ENCODE measurements around the gene KIF2C. TPM values are rescaled to one million over a fixed set of nuclear protein-coding genes. Genes with fewer than 3 reads are reported as not detected.

Gene KIF2C
- total RNA-seq, 1 donor from 2014 or later: 28.7 TPM

DNA sequence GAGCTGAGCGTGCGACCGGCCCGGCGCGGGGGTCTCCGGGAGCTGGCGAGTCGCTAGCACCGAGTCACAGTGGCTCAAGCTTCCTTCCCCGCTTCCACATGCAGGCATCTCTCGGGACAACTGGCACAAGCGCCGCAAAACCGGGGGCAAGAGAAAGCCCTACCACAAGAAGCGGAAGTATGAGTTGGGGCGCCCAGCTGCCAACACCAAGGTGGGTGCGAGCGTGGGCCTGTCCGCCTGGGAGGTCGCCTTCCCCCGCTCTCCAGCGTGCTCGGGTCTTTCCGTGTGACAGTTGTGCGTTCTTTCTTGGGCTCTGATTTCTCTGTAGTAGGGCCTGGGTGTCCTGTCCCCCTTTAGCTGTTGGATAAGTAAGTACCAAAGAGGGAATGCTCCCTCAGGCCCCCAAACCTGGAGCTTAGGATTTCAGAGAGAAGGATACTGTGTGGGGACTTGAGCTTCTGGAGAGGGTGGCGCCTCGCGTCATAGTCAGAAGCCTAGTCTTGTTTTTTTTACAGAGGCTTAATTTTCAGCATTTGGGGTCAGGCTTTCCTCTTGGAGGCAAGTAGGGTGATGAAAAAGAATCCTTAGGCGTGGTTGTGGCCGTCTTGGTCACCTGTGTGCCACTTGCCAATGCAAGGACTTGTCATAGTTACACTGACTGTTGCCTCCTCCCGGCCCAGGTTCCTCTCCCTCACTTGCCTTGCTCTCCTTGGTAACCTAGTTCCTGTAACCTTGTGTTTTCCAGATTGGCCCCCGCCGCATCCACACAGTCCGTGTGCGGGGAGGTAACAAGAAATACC, 36.5 kb downstream of the KIF2C start:
- peak overlapping the region; percentile 93 for H3K27ac Mint-ChIP-seq
- H3K27me3 Mint-ChIP-seq: no peaks in the 10 kb centered on the region
- H3K9me3 Mint-ChIP-seq (ENCODE audit: low read depth): no peaks in the 10 kb centered on the region
- H3K4me3 Mint-ChIP-seq (ENCODE audit: low read depth): peak overlapping the region; percentile 94
- TF ChIP-seq, protein P1, sequence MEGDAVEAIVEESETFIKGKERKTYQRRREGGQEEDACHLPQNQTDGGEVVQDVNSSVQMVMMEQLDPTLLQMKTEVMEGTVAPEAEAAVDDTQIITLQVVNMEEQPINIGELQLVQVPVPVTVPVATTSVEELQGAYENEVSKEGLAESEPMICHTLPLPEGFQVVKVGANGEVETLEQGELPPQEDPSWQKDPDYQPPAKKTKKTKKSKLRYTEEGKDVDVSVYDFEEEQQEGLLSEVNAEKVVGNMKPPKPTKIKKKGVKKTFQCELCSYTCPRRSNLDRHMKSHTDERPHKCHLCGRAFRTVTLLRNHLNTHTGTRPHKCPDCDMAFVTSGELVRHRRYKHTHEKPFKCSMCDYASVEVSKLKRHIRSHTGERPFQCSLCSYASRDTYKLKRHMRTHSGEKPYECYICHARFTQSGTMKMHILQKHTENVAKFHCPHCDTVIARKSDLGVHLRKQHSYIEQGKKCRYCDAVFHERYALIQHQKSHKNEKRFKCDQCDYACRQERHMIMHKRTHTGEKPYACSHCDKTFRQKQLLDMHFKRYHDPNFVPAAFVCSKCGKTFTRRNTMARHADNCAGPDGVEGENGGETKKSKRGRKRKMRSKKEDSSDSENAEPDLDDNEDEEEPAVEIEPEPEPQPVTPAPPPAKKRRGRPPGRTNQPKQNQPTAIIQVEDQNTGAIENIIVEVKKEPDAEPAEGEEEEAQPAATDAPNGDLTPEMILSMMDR (IDR thresholded peaks at IDR 0.05; ENCODE audit: unreplicated experiment): no peak
- H3K36me3 Mint-ChIP-seq (ENCODE audit: insufficient read depth): peaks cover 23% of the 10 kb centered on the region
- DNase-seq (ENCODE audit: low spot score, unreplicated experiment): no peak
- peaks cover 18% of the 10 kb centered on the region for H3K4me1 Mint-ChIP-seq (ENCODE audit: low read depth)

DNA sequence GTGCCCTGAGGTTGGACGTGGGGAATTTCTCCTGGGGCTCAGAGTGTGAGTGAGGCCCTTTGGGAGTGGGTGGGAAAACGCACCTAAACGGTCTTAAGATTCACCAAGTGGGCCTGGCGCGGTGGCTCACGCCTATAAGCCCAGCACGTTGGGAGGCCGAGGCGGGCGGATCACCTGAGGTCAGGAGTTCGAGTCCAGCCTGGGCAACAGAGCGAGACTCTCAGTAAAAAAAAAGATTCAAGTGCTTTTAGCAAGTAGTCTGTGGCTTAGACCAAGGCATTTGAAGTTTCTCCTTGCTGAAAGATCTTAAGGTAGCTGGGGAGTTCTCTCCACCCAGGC, 37.1 kb downstream of the KIF2C start:
- peaks cover 27% of the 10 kb centered on the region for H3K36me3 Mint-ChIP-seq (ENCODE audit: insufficient read depth)
- DNase-seq (ENCODE audit: low spot score, unreplicated experiment): no peak
- TF ChIP-seq, protein P1 (IDR thresholded peaks at IDR 0.05; ENCODE audit: unreplicated experiment): no peak
- no peaks in the 10 kb centered on the region for H3K9me3 Mint-ChIP-seq (ENCODE audit: low read depth)
- H3K4me3 Mint-ChIP-seq (ENCODE audit: low read depth): peak overlapping the region; percentile 94
- H3K4me1 Mint-ChIP-seq (ENCODE audit: low read depth): peaks cover 18% of the 10 kb centered on the region
- peak overlapping the region; percentile 93 for H3K27ac Mint-ChIP-seq
- H3K27me3 Mint-ChIP-seq: no peaks in the 10 kb centered on the region

DNA sequence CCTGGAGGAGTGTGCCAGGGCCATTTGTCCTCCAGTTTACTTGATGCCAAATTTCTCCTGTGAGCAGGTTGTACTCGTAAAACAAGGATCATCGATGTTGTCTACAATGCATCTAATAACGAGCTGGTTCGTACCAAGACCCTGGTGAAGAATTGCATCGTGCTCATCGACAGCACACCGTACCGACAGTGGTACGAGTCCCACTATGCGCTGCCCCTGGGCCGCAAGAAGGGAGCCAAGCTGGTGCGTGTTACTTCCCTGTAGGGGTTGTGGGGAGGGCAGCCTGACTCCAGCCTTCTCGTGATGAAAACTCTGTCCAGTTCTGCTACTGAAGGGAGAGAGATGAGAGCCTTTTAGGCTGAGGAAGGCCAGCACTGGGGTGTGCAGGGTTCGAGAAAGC, 37.9 kb downstream of the KIF2C start:
- H3K36me3 Mint-ChIP-seq (ENCODE audit: insufficient read depth): peaks cover 28% of the 10 kb centered on the region
- peaks cover 18% of the 10 kb centered on the region for H3K4me1 Mint-ChIP-seq (ENCODE audit: low read depth)
- H3K9me3 Mint-ChIP-seq (ENCODE audit: low read depth): no peaks in the 10 kb centered on the region
- no peaks in the 10 kb centered on the region for H3K27me3 Mint-ChIP-seq
- peak overlapping the region; percentile 91 for H3K27ac Mint-ChIP-seq
- no peak for DNase-seq (ENCODE audit: low spot score, unreplicated experiment)
- TF ChIP-seq, protein P1 (IDR thresholded peaks at IDR 0.05; ENCODE audit: unreplicated experiment): no peak
- peak overlapping the region; percentile 94 for H3K4me3 Mint-ChIP-seq (ENCODE audit: low read depth)

DNA sequence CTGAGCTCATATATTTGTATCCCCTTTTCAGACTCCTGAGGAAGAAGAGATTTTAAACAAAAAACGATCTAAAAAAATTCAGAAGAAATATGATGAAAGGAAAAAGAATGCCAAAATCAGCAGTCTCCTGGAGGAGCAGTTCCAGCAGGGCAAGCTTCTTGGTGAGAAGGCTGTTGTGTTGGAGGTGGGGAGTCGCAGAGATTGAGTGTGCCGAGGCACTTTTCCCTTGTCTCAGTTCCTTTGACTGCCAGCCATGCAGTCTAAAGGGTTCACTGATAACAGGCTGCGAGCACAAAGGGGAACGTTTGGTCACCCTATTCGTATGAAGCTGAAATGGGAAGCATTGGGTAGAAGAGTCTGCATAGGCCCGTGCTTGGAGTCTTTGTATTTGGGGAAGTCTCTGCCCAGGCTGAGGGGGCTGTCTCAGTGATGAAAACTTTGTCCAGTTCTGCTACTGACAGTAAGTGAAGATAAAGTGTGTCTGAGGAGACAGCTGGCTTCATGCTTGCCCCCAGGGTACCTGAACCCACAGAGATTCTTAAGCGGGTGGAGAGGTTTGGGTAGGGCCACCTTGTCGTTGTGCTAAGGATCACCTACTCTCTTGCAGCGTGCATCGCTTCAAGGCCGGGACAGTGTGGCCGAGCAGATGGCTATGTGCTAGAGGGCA, 38.5 kb downstream of the KIF2C start:
- peaks cover 28% of the 10 kb centered on the region for H3K36me3 Mint-ChIP-seq (ENCODE audit: insufficient read depth)
- H3K27me3 Mint-ChIP-seq: no peaks in the 10 kb centered on the region
- peak overlapping the region; percentile 91 for H3K27ac Mint-ChIP-seq
- TF ChIP-seq, protein P1 (IDR thresholded peaks at IDR 0.05; ENCODE audit: unreplicated experiment): no peak
- H3K4me1 Mint-ChIP-seq (ENCODE audit: low read depth): peaks cover 18% of the 10 kb centered on the region
- peak overlapping the region; percentile 94 for H3K4me3 Mint-ChIP-seq (ENCODE audit: low read depth)
- DNase-seq (ENCODE audit: low spot score, unreplicated experiment): no peak
- H3K9me3 Mint-ChIP-seq (ENCODE audit: low read depth): no peaks in the 10 kb centered on the region

DNA sequence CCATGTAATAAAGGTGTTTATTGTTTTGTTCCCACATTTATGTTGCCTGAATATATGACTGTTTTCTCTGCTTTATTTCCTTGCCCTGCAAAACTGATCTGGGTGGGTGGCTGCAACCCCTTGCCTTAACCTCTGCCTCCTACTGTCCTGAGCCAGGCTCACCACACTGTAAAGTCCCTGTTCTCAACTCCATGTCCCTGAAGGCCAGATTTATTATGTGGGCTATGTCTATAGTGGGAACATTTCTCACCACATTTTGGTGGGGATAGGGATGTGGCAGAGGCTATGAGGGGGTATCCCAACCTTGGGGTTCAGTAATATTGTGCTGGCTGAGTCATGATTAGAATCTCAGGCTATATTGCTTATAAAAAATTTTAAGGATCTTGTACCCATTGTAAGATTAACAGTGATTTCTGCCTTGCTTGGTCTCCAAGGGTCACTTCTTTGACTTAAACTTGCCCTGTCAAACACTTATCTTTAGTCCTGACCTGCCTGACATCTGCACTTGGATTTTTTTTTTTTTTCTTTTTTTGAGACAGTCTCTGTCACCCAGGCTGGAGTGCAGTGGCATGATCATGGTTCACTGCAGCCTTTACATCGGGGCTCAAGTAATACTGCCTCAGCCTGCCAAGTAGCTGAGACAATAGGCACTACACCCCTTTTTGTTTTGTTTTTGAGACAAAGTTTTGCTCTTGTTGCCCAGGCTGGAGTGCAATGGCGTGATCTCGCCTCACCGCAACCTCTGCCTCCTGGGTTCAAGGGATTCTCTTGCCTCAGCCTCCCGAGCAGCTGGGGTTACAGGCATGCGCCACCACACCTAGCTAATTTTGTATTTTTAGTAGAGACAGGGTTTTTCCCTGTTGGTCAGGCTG, 39.3 kb downstream of the KIF2C start:
- Mint-ChIP-seq H3K27ac (peak overlapping the region; percentile 90), H3K4me3 (ENCODE audit: low read depth) (peak overlapping the region; percentile 14), H3K36me3 (ENCODE audit: insufficient read depth) (peaks cover 28% of the 10 kb centered on the region), H3K27me3 (no peaks in the 10 kb centered on the region), H3K4me1 (ENCODE audit: low read depth) (peaks cover 22% of the 10 kb centered on the region), H3K9me3 (ENCODE audit: low read depth) (no peaks in the 10 kb centered on the region)
- DNase-seq (ENCODE audit: low spot score, unreplicated experiment): no peak
- TF ChIP-seq, protein P1 (IDR thresholded peaks at IDR 0.05; ENCODE audit: unreplicated experiment): no peak

Measured in progenitor cell of endocrine pancreas (in vitro differentiated cells).